ENCODE data around the gene C22orf23.

GRCh38 chr22:37916311-37916710 lies 37.1 kb downstream of the C22orf23 start:
- TF ChIP-seq, protein P1, sequence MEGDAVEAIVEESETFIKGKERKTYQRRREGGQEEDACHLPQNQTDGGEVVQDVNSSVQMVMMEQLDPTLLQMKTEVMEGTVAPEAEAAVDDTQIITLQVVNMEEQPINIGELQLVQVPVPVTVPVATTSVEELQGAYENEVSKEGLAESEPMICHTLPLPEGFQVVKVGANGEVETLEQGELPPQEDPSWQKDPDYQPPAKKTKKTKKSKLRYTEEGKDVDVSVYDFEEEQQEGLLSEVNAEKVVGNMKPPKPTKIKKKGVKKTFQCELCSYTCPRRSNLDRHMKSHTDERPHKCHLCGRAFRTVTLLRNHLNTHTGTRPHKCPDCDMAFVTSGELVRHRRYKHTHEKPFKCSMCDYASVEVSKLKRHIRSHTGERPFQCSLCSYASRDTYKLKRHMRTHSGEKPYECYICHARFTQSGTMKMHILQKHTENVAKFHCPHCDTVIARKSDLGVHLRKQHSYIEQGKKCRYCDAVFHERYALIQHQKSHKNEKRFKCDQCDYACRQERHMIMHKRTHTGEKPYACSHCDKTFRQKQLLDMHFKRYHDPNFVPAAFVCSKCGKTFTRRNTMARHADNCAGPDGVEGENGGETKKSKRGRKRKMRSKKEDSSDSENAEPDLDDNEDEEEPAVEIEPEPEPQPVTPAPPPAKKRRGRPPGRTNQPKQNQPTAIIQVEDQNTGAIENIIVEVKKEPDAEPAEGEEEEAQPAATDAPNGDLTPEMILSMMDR (IDR thresholded peaks at IDR 0.05) = no peak
- no peak for TF ChIP-seq POLR2A (IDR thresholded peaks at IDR 0.05)

Data from Peyer's patch (tissue), 4 donors.